AG09309 (cell line): ENCODE results near the gene CCS.

Experiments
- DNase-seq: peaks from one replicate; pipeline ENCODE4 v3.0.0-alpha.2; 2010; ENCODE audit warnings: low read depth
- H3K4me3 ChIP-seq: 2 replicates; pipeline ENCODE4 v1.5.1; 2011; ENCODE audit warnings: mild to moderate bottlenecking, low read depth, low read length, moderate library complexity; ENCODE audit not compliant: control insufficient read depth
- TF ChIP-seq, protein P1 (sequence below): IDR thresholded peaks from 2 replicates; pipeline ENCODE4 v1.5.1; 2011; ENCODE audit warnings: mild to moderate bottlenecking, low read depth, low read length, inconsistent platforms; ENCODE audit not compliant: insufficient read depth, control insufficient read depth; ENCODE audit errors: missing control alignments

The CCS gene

GRCh38 chr11:66547662-66548009, 45.3 kb upstream of the CCS start:
- DNase-seq: no peak
- TF ChIP-seq, protein P1, sequence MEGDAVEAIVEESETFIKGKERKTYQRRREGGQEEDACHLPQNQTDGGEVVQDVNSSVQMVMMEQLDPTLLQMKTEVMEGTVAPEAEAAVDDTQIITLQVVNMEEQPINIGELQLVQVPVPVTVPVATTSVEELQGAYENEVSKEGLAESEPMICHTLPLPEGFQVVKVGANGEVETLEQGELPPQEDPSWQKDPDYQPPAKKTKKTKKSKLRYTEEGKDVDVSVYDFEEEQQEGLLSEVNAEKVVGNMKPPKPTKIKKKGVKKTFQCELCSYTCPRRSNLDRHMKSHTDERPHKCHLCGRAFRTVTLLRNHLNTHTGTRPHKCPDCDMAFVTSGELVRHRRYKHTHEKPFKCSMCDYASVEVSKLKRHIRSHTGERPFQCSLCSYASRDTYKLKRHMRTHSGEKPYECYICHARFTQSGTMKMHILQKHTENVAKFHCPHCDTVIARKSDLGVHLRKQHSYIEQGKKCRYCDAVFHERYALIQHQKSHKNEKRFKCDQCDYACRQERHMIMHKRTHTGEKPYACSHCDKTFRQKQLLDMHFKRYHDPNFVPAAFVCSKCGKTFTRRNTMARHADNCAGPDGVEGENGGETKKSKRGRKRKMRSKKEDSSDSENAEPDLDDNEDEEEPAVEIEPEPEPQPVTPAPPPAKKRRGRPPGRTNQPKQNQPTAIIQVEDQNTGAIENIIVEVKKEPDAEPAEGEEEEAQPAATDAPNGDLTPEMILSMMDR: no peak
- H3K4me3 ChIP-seq: no peak overlapping the region

GRCh38 chr11:66548041-66548440, 44.9 kb upstream of the CCS start:
- no peak for DNase-seq
- TF ChIP-seq, protein P1: no peak
- H3K4me3 ChIP-seq: no peak overlapping the region

DNA sequence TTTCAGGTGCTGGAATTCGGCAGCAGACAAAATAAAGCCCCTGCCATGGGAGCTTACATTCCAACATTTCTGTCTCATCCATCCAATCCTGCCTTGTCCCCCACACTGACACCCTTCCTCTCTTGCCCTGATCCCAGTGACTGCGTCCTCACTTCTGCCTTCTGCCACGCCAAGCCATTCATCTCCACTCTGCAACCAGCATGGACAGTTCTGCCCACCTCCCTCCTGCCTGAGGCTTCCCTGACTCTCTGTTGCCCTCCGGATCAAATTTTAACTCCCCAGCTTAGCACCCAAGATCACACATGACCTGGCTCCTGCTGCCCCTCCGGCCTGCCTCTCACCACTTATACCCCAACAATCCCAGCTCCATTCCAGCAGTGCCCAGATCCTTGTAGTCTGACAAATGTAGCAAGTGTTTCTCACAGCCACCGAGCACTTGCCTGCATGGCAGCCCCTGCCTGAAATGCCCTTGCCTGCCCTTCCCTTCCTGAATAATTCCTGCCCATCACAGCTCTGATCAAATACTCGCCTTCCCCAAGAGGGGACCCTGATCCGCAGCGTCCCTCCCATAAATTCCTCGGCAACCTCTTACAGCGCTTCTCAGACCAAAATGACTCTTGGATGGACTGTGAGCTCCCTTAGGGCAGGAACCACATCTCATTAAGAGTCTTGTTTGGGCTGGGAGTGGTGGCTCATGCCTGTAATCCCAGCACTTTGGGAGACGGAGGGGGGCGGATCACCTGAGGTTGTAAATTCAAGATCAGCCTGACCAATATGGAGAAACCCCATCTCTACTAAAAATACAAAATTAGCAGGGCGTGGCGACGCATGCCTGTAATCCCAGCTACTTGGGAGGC, 44.0 kb upstream of the CCS start:
- no peak overlapping the region for H3K4me3 ChIP-seq
- DNase-seq: no peak
- TF ChIP-seq, protein P1: no peak

DNA sequence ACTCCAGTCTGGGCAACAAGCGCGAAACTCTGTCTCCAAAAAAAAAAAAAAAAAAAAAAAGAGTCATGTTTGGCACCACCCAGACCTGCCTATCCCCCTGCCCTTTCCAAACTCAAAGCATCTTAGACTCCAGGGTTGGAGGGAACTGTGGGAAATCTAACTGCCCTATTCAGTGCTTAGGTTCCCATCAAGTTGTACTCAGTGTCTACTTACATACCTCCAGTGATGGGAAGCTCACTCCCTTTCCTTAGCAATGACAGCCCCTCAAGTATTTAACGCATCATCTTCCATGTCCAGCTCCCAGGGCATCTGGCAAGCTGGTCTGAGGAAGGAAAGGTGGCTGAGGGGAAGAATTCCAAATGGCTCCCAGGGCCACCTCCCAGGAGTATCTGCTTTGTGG, 43.3 kb upstream of the CCS start:
- H3K4me3 ChIP-seq: no peak overlapping the region
- TF ChIP-seq, protein P1: no peak
- DNase-seq: no peak

DNA sequence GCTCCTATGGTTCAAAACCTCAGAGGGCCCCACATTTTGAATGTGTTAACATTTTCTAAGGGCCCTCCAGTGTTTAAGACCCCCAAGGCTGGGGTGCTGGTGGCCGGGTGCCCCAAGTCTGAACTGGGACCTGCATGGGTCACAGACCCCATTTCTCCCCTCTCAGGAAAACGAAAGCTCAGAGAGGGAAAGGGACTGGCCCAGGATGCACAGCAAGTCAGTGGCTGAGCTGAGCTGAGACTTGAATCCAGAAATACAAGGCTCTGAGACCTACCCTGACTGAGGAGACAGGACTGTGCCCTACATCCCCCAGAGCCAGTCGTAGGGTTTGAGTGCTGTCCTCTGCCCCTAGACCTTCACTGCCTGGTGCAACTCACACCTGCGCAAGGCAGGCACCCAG, 42.1 kb upstream of the CCS start:
- TF ChIP-seq, protein P1: no peak
- H3K4me3 ChIP-seq: no peak overlapping the region
- DNase-seq: no peak

- no peak overlapping the region for H3K4me3 ChIP-seq
- TF ChIP-seq, protein P1: no peak
- no peak for DNase-seq
These were observed 38.4 kb upstream of the CCS start for GRCh38 chr11:66554602-66555001.

GRCh38 chr11:66555416-66555815, 37.6 kb upstream of the CCS start:
- TF ChIP-seq, protein P1: no peak
- H3K4me3 ChIP-seq: no peak overlapping the region
- no peak for DNase-seq
